ENCODE results near the gene FBXL17. TPM values are rescaled to one million over a fixed set of nuclear protein-coding genes. Genes with fewer than 3 reads are reported as not detected.

The FBXL17 gene
- total and polyA plus RNA-seq, 2 of the 13 experiments (the other 11 are each of a cell fraction or from before 2014, with no cell fraction given) = 3.0 to 7.9 TPM

- TF ChIP-seq ZHX1 (CRISPR knock-in tag; IDR thresholded peaks at IDR 0.05; ENCODE audit: low read depth) = no peak
- TF ChIP-seq YEATS4 (CRISPR knock-in tag; IDR thresholded peaks at IDR 0.05; ENCODE audit: borderline replicate concordance) = peak; percentile 66
- TF ChIP-seq BCL3 (CRISPR knock-in tag; IDR thresholded peaks at IDR 0.05) = no peak
- no peak for TF ChIP-seq ZNF749 (CRISPR knock-in tag; IDR thresholded peaks at IDR 0.05; ENCODE audit: borderline replicate concordance)
- 0 out of 2 replicates have a peak, but pooled peaks have one; percentile 18 for TF ChIP-seq ZNF225 (CRISPR knock-in tag; IDR thresholded peaks at IDR 0.05)
- TF ChIP-seq ZNF788 (CRISPR knock-in tag; IDR thresholded peaks at IDR 0.05; ENCODE audit: borderline replicate concordance) = 0 out of 2 replicates have a peak, but pooled peaks have one; percentile 50
- 0 out of 2 replicates have a peak, but pooled peaks have one; percentile 24 for TF ChIP-seq HNRNPUL1 (IDR thresholded peaks at IDR 0.05; ENCODE audit: low read depth, low read length)
- no peak for TF ChIP-seq CSRNP2 (CRISPR knock-in tag; conservative IDR thresholded peaks at IDR 0.05; ENCODE audit: low read depth)
- TF ChIP-seq MEIS2 (CRISPR knock-in tag; IDR thresholded peaks at IDR 0.05) = peak; percentile 45; the same call in 1 of the 2 replicates
- TF ChIP-seq ZNF598 (CRISPR knock-in tag; IDR thresholded peaks at IDR 0.05; ENCODE audit: borderline replicate concordance) = no peak
- TF ChIP-seq PATZ1 (CRISPR knock-in tag; IDR thresholded peaks at IDR 0.05) = peak; percentile 71
- TF ChIP-seq ZNF564 (CRISPR knock-in tag; IDR thresholded peaks at IDR 0.05) = 0 out of 2 replicates have a peak, but pooled peaks have one; percentile 44
- no peak for TF ChIP-seq MLLT10 (CRISPR knock-in tag; IDR thresholded peaks at IDR 0.05)
- 0 out of 2 replicates have a peak, but pooled peaks have one; percentile 12 for TF ChIP-seq ZSCAN21 (CRISPR knock-in tag; IDR thresholded peaks at IDR 0.05; ENCODE audit: borderline replicate concordance)
- no peak for TF ChIP-seq ZNF570 (CRISPR knock-in tag; IDR thresholded peaks at IDR 0.05; ENCODE audit: borderline replicate concordance)
- TF ChIP-seq SOX13 (IDR thresholded peaks at IDR 0.05) = no peak
- no peak for TF ChIP-seq SOX13 (CRISPR knock-in tag; conservative IDR thresholded peaks at IDR 0.05 in 1 of 2, IDR thresholded peaks at IDR 0.05 in 1 of 2)
- TF ChIP-seq IRF2 (CRISPR knock-in tag; IDR thresholded peaks at IDR 0.05) = no peak
- TF ChIP-seq ZNF337 (CRISPR knock-in tag; IDR thresholded peaks at IDR 0.05; ENCODE audit: borderline replicate concordance, low read depth) = no peak
- TF ChIP-seq HNF1B (CRISPR knock-in tag; IDR thresholded peaks at IDR 0.05) = no peak
Measured at GRCh38 chr5:108381350-108381953, 446 bp downstream of the FBXL17 start (continued).
